ENCODE results near the gene FRMPD2.

GRCh38 chr10:48317321-48317990 lies 43.0 kb upstream of the FRMPD2 start:
- no peak for TF ChIP-seq RCOR1 (IDR thresholded peaks at IDR 0.05; ENCODE audit: insufficient replicate concordance, low read length)
- no peak for TF ChIP-seq MAFK (IDR thresholded peaks at IDR 0.05; ENCODE audit: low read depth, low read length)
- TF ChIP-seq POLR2A (IDR thresholded peaks at IDR 0.05; ENCODE audit: low read depth, low read length), result no peak
- no peak for TF ChIP-seq MAZ (IDR thresholded peaks at IDR 0.05; ENCODE audit: borderline replicate concordance, low read depth, low read length)
- TF ChIP-seq CTCF (conservative IDR thresholded peaks at IDR 0.05; ENCODE audit: low read depth, low read length), result no peak
- no peak for TF ChIP-seq ELK1 (IDR thresholded peaks at IDR 0.05; ENCODE audit: borderline replicate concordance, low read depth, low read length)
- no peak for TF ChIP-seq FOS (IDR thresholded peaks at IDR 0.05; ENCODE audit: low read depth, low read length)
